Measurements from ENCODE around the gene ATRNL1.

The ATRNL1 gene

DNA sequence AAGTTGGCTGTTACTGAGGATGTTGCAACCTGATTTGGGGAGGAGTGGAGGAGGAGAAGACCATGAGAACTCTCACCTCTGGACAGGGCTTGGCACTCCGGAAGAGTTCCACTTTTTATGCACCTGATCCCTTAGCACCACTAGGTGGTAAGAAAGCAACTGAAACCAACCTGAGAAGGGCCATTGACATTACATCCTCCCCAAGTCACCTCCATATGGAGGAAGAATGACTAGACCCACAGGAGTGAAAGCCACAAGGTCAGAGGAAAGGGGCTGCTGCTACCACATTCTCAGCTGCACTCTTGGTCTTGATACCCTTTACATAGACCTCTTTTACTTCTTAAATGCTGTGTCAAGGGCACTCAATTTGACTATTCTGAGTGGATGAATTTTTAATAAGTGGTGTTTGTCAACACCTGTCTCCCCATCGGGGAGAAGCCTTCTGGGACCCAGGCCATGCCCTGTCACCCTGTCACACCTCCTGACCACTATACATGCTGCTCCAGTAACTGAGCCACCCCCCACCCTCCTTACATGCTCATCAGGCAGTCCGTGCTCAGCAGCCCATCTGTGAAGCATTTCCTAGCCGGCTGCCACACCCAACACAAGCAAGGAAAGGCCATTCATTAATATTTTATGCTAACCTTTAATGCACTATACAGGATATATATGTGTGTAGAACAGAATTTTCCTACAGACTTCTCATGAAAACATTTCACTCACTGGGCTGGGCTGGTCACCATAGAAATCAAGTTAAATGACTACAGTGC, 817.0 kb downstream of the ATRNL1 start:
- DNase-seq: no peak

- no peak for DNase-seq
These were observed 821.3 kb downstream of the ATRNL1 start for GRCh38 chr10:115914475-115914874.

DNA sequence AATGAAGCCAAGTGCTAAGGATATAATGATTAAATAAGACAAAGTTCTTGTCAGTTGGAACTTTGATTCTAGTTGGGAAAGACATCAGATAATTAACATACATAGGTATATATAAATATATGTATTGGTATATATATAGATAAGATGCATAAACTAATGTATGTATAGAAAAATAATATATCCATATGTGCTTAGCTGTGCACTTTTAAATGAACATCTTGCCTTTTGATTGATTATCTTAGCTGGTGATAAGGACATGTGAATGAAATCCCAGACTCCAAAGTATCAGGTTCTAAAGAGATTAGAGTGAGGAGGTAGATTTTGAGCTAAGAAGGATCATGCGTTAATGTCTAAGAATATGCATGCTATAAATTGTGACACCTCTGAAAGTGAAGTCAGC, 822.3 kb downstream of the ATRNL1 start:
- DNase-seq: no peak

- DNase-seq: no peak
These were observed 825.6 kb downstream of the ATRNL1 start for GRCh38 chr10:115918812-115919211.

GRCh38 chr10:115921795-115922194, 828.6 kb downstream of the ATRNL1 start:
- DNase-seq: no peak

DNA sequence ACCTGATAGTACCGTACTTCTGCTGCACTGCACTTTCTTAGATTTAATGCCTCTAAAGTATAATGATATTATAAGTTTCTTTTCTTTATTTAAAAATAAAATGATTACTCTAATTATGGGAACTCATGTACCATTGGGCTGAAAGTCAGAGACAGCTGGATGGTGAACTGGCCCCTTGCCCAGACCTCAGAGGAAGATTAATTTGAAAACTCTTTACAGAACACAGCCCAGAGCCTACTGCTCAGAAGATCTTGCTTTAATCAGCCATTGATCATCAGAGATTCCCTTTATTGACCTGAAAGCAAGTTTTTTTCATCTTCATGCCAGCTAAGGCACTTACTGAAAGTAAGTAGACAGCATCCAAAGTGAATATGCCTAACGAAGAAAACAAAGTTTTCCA, 838.1 kb downstream of the ATRNL1 start:
- DNase-seq: no peak

DNA sequence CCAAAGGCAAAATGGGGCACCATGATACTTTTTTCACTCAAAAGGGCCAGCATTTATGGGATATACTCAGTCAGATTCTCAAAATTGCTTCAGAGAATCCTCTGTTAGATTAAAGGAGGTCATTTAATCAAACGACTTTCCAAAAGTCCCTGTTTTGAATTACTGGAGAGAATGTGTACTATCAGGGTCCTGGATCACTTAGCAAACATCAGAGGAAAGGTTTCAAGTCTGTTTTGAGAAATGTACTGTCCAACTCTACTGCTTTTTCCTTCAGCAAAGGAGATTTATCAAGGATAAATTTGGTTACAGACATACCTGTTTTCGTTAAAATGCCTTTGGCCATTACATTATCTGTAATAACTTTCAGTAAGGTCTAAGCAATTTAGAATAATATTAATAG, 838.9 kb downstream of the ATRNL1 start:
- no peak for DNase-seq

DNA sequence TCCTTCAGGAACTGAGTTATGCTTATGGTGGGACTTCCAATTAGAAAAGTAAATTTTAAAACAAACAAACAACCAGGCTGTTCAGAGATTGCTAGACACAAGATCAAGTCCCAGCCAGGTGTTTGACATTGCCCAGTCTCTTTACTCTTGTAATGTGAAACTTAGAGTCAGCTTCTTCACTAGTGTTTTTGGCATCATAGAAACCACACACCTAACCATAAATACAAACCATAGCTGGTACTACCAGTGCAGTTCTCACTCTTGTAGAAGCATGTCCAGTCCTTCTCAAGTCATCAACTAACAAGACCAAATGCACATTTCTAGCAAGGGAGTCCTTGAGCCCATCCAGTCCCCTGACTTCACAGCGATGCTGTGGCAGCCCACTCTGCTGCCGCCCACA, 839.9 kb downstream of the ATRNL1 start:
- no peak for DNase-seq

- DNase-seq: no peak
These were observed 842.6 kb downstream of the ATRNL1 start for GRCh38 chr10:115935731-115936130.

GRCh38 chr10:115936926-115937767, 844.0 kb downstream of the ATRNL1 start:
- no peak for DNase-seq

DNA sequence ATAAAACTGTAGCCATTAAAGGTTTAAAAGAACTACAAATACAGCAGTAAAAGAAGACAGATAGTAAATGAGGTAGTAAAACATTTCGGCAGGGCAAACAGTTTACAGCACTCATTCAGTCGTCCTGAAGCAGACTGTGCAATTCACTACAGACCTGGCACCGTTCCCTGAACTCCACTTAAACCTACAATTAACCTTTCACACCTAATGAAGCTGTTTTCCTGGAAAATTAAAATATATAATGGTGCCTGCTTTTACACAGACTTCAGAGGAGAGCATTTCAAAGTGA, 844.5 kb downstream of the ATRNL1 start:
- no peak for DNase-seq

GRCh38 chr10:115939101-115939854, 846.1 kb downstream of the ATRNL1 start:
- DNase-seq: no peak

GRCh38 chr10:115941361-115941771, 848.2 kb downstream of the ATRNL1 start:
- DNase-seq: no peak

DNA sequence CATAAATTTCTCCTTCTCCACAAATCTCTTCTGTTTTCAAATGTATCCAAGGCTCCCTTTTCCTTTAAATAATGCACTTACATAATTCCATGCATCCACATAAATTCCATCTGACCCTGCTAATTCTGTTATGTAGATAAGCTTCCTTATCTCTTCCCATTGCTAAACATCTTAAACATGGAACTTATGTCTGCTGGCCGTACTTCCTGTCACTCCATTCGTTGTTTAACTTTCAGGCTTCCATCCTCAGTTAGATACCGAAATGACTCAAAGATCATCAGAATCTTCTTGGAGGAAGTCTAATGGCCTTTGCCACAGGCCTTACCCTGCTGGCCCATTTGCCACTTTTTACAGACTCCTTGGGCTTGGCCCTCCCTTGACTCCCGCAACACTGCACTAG, 848.9 kb downstream of the ATRNL1 start:
- DNase-seq: no peak

GRCh38 chr10:115944538-115944937, 851.4 kb downstream of the ATRNL1 start:
- no peak for DNase-seq

DNA sequence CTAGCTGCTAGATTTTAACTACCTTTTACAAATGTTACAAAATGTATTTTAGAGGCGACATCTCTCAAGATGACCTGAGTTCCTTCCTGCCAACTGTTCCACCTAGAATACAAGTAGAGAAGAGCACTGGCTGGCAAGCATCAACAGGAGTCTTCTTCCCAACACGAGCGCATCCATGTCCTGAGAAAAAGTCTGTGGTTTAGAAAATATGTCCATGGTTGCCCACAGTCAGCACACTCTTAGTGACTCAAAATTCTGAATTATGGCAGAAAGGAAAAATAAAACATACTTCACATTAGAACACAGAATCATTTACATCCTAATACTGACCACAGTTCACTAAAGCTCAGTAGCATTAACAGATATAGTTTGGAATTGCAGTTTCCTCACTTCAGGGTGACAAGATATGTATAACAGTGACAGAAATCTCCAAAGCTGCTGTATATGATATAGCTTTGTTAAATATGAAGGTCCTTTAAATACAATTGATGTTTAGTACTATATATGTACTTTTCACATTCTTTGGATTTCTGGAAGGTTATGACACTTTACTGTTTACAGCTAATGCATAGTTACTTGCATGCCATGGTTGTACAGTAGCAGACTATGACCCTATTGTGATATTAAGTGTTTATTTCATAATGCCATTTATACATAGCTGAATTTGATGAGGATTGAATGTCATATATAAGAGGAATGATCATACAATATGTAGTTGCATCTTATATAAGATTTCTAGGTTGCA, 852.7 kb downstream of the ATRNL1 start:
- DNase-seq: no peak

DNA sequence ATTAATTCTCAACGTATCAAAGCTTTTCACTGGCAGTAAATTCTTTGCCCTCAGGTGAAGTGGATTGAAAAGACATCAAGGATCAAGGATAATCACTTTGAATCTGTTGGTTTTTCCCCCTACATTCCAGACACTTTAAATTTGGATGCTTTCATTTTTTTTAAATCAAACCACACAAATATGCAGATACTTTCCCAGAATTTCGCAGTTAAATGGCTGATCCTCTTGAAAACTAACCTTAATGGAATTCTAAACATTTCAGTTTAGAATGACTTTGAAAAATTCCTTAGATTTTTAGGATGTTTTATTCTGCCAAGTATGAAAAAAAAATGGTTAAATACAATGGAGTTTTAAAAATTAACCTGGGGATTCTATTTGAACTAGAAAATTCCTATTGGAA, 853.9 kb downstream of the ATRNL1 start:
- no peak for DNase-seq

GRCh38 chr10:115948465-115948864, 855.3 kb downstream of the ATRNL1 start:
- no peak for DNase-seq

GRCh38 chr10:115949282-115949844, 856.2 kb downstream of the ATRNL1 start:
- DNase-seq: no peak

DNA sequence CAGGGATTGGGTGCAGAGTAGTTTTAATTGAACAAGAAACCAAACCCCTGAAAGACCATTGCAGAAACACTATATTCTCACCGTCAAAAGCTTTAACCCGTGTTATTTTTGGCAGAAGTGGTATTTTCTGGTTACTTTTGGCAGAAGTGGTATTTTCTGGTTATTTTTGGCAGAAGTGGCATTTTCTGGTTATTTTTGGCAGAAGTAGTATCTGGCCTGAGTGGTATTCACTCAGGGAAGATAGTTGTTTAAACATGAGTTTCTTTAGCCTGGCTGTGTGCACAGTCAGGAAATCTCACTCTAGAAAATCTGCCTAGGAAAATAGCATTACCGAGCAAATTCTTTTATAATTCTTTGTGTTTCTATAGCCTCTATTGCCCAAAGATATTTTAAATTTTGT, 857.2 kb downstream of the ATRNL1 start:
- DNase-seq: no peak

- no peak for DNase-seq
These were observed 858.1 kb downstream of the ATRNL1 start for GRCh38 chr10:115951242-115951641.

- DNase-seq: no peak
These were observed 860.1 kb downstream of the ATRNL1 start for GRCh38 chr10:115953281-115953680.

DNA sequence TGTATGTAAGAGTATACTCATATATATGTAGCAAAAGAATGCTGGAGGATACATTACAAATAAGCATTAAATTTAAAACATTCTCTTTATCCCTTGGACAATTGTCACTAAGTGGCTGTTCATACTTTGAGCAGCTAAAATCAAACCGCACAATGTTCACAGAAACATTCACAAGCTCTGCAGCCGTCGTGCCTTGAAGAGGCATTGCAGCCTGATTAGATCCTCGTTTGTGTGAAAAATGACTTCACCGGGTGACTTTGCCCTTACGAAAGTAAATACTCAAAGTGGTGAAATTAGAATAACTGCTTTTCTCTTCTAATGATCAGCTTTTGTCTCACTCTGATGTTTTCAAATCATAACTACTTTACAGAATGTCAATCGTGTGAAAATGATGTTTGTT, 860.8 kb downstream of the ATRNL1 start:
- DNase-seq: no peak
